HG02623 (cell line): ENCODE data around the gene ABCD4.

ENCODE experiments used
- ATAC-seq: cut with Tn5 transposase; IDR thresholded peaks from one replicate; pipeline ENCODE4 v1.9.1; 2021; ENCODE audit warnings: moderate library complexity; ENCODE audit not compliant: unreplicated experiment

Gene ABCD4

DNA sequence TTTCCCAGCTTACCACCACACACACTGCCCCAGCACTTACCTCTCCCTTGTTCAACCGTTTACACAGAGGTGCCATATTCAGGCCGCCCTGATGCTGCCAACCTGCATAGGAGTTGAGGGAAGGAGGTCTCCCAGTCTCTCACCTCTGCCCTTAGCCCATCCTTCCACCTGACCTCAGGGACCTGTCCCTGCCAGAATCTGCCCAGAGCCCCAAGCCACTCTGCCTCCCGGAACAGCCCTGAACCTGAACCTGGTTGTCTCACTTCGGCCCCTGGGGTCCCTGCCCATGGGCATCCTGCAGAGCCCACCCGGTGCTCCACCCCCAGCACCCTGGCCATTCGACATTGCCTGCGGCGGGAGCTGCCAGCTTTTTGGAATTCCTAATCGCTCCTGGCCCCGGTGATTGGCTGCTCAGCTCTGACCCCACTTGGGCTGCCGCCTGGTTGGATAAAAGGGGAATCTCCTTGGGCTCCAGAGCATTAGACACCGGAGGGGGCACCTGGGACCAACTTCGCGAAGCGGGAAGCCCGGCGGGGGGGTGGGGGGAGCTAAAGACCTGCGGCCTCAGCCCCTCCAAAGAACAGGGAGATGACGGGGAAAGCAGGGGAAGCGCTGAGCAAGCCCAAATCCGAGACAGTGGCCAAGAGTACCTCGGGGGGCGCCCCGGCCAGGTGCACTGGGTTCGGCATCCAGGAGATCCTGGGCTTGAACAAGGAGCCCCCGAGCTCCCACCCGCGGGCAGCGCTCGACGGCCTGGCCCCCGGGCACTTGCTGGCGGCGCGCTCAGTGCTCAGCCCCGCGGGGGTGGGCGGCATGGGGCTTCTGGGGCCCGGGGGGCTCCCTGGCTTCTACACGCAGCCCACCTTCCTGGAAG is 63.5 kb downstream of the ABCD4 start, which contains the start of gene VSX2:
Gene VSX2, plus strand, starts transcription at position 476 of the 874 bp plus-strand sequence. Its CDS starts 113 bp downstream, at position 589.
- no peak for ATAC-seq

DNA sequence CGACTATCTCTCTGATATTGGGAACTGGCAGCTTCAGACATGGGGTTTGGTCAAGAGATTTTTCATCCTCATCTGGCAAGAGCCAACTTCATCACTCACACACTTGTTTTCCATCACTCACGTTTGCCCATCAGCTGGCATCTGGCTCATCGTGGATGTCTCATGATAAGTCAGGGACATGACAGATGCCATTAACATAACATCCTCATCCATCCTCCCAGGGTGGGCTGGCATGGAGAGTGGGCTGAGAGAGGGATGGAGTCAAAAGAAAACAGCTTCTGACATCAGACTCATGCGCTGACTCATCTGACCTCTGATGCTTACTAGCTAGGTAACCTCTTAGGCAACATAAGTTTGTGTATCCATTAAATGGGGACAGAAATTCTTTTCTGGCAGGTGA is 65.3 kb downstream of the ABCD4 start:
- ATAC-seq: no peak
